Right renal pelvis (tissue), 4 donors: ENCODE measurements around the gene GPR171. TPM values are rescaled to one million over a fixed set of nuclear protein-coding genes. Genes with fewer than 3 reads are reported as not detected.
"Not testable (repeated sequence)": the region's sequence is repeated elsewhere in the genome, so short reads cannot be mapped to it uniquely, and the experiment has no call there.

Source experiments
- DNase-seq, 4 donors: peaks; one replicate each; pipeline ENCODE4 v3.0.0-alpha.2; 2013; ENCODE audit warnings: low read depth in 4 of 4, low spot score in 3 of 4, missing footprints in 1 of 4
- polyA plus RNA-seq, 4 donors: library from polyadenylated mRNA; unstranded; fragments of 120-200 nt; gene quantifications; one replicate each; pipeline ENCODE4 v1.2.1, GENCODE V29; 2013; ENCODE audit not compliant: insufficient read length in 4 of 4

The GPR171 gene
- polyA plus RNA-seq, 4 donors = 0.21 to 0.42 (median 0.37) TPM; not detected in 1

DNA sequence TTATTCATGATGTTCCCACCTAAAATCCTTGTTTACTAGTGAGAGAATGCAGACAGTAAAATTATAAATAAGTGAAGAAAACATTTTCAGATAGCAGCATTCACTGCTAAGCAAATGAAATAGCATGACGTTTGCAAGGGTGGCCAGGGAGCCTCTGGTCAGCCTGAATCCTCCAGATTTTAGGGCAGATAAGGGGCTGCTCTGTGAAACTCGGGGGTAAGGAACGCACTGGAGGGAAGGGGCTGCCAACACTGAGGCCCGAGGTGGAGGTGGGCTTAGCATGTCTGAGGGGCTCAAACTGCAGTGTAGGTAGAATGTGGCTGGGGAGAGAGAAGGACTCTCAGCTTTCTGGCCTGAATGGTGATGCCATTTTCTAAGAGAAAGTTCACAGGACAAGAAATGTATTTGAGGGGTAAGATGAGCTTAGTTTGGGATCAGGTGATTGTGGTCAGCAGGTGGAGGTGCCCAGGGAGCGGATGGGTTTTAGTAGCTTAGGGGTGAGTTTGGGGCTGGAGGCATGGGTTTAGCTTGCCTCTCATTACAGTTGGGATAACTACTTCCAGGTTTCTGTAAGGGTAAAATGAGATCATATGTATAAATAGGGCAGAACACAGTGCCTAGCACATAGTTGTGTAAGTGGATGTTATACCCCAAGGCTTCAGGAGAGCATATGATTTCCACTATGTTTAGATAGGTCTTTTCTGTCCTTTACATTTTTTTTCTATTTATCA, 20.5 kb downstream of the GPR171 start:
- no peak for DNase-seq

DNA sequence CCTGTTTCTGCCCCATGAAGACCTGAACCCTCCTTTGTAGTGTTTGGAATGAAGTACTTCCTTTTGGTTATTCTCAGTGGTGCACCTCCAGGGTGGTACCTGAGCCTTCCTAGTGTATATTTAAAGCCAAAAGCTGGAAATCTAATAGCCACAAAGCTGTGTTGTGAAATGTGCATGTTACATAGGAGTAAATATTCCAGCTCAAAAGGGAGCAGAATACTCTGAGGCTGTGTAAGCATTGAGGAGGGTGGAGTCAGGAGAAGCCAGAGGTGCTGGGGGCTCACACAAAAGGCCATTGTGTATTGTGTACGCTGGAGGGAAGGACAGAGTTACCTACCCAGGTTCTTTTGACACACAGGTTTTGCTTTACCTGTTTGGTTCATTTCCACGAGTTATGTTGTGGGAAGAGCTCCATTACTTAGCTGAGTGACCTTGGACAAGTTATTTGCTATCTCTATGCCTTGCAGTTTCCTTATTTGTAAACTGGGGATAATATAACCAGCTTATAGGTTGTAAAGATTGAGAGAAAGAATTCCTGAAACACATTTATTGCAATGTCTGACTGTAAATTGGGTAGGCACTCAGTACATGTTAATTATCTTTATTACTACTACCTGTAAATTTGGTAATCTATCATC, 24.7 kb downstream of the GPR171 start:
- no peak for DNase-seq

DNA sequence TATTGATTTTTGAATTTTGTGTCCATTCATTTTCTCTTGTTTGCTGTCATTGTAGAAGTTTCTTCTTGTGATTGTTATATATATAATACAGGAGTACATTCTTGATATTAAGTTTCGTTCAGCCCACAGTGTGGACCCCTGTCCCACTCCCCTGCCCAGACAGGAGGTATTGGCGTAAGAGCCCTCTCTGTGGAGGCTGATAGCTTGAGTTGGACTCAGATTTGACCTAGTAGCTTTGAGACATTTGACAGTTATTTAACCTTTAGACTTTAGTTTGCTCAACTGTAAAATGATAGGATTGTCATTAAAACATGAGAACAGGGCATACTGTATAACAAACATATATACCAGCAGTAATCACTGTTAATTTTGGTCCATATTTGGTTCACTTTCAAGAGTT, 27.1 kb downstream of the GPR171 start:
- no peak for DNase-seq

DNA sequence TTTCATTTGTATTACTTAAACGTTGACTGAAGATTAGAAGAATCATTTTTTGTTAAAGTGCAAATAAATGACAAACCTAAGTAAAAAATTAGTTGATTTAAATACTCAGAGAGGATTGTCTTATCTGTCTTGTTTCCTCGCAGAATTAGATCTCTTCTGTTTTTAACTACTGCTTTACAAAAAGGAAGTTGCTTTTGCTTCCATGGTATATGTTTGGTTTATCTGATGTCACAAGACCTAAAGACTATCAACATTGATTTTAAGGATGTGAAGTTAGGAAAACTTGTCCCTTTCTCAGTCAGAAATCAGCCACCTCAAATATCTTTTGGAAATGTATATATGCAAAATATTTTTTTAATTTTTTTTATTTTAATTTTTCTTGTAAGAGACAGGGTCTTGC, 28.7 kb downstream of the GPR171 start:
- no peak for DNase-seq

DNA sequence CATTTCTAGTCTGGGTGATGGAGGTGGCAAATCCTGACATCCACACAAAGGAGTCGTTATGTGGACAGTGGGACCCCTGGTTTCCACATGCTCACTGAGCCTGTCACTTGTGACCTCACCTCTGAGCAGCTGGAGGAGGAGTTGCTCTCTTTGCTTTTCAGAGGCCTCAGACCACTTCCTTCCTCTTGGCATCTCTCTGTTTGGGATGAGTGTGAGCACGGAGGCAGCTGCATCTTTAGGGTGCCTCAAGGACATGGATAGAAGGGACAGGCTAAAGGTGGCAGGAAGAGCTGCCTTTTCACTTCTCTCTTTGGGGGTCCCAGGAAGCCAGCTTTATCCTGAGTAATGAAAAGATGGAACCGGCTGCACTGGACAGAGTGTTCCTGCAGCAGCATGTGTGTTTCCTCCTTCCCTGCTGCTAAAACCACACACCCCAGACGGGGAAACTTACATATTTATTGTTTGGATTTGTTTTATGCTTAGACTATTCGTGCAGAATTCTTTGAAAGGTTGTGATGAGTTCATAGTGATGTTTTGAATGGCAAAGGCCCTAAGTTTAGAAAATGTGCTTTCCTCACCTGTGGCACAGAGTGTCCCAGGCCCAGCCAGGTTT, 31.8 kb downstream of the GPR171 start:
- no peak for DNase-seq

DNA sequence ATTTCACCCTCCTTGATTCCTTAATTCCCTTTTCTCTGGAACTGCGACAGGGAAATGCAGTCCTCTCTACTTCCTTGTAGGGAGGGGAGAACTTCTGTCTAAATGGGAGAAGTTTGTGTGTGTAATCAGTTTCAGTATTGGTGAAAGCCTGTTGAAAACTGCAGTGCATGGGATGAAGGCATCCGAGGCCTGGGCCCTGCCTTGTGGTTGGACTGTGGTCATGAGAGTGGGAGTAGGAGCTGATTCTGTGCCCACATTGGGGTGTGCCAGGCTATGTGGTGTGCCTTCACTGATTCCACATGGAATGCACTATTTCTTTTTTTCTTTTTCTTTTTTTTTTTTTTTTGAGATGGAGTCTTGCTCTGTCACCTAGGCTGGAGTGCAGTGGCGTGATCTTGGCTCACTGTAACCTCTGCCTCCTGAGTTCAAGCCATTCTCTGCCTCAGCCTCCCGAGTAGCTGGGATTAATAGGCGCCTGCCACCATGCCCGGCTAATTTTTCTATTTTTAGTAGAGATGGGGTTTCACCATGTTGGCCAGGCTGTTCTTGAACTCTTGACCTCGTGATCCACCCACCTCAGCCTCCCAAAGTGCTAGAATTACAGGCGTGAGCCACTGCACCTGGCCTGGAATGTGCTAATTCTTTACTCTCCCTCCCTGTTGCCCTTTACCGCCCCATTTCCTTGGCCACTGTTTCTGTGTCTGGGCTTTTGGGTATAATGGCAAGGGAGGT, 32.9 kb downstream of the GPR171 start:
- DNase-seq = not testable (repeated sequence)

DNA sequence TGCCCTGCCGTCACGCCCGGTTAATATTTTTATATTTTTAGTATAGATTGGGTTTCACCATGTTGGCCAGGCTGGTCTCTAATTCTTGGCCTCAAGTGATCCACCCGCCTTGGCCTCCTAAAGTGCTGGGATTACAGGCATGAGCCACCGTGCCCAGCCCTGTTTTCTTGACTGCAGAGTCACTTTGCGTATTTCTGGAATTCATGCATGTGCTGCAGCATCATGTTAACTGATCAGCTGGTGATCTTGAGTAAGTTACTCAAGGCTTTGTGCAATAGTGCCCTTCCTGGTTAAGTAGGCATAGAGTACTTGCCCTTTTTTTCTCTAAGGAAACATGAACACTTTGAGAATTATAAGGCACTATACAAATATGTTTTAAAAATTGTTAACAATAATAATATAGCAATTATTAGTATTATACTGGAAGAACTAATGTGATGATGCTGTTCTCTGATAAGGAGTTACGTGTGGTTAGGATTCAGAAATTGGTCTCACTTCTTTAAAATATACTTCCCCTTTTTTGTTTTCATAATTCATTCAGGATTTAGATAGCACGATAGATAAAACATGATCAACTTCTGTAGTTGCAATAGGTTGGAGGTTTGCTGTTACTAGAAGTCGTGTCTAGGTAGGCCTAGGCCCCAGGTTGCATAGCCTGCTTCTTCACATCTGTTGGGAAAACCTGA, 33.6 kb downstream of the GPR171 start:
- DNase-seq = no peak

DNA sequence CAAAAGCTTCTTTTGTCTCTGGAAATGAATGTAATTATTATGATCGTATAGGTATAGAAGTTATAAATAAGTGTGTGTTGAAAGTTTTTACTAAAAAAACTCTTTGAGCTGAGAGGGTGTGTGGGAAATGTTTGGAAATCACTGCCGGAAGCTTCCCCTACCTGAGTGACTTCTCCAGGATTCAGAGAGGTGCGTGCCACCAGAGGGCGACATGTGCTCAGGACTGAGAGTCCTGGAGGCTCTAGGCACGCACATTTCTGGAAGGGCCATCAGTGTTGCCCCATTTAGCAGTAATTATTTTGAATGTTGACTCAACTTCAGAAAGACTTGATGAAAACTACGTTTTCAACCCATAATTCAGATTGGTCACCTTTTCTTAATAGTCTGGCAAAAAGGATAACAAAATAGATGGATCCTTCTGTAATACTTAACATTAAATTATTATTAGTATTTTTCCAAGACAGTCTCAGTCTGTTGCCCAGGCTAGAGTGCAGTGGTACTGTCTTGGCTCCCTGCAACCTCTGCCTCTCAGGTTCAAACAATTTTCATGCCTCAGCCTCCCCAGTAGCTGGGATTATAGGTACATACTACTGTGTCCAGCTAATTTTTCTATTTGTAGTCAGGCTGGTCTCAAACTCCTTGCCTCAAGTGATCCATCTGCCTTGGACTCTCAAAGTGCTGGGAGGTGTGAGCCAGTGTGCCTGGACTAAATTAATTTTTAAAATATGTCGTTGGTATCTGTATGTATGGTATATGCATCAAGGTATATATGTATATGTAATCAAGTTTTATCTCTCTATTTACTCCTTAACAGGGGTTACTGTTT, 34.5 kb downstream of the GPR171 start:
- peak in 3 of 4 donors; percentile 18 to 31 (median 23) for DNase-seq

DNA sequence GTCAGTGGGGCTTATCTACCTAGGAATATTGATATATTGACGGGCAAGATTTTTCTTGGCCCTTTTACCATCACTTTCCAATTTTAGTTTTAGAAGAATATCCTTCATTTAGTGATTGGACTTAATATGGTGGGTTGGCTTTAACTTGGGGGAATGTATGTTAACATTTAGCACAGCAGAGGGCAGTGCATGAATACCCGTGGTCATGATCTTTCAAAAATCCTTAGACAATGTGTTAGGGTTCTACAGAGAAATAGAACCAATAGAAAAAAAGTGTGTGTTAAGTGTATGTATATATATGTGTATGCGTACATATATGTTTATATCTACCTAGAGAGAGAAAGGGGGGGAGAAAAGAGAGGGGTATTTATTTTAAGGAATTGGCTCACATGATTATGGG, 36.9 kb downstream of the GPR171 start:
- no peak for DNase-seq

DNA sequence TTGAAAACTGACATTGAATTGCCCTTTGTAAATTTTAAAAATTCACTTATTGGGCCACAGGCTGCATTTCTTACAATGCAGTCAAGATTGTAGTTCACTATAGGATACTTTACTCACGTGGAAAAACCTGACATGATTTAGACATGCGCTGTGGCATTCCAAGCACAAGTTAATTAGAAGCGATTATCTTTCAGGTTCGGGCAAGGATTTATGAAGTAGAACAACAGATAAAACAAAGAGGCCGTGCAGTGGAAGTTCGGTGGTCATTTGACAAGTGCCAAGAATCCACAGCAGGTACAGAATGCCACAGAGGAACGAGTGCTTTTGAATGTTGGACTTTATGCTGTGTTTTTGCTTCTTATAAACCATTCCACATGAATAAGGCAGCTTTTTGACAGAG, 37.8 kb downstream of the GPR171 start:
- peak in 2 of 4 donors; percentile 36 to 43 for DNase-seq

DNA sequence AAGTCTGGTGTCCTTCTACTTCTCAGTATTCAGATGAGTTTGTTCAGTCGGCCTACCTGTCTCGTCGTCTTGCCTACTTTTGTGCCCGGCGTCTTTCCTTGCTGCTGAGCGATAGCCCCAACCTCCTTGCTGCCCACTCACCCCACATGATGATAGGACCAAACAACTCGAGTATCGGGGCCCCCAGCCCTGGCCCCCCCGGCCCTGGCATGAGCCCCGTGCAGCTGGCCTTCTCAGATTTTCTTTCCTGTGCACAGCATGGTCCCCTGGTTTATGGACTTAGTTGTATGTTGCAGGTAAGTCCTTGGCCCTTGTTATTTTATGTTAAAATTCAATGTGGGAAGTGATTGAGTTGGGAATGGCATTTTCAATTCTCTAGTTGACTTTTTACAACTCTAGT, 43.2 kb downstream of the GPR171 start:
- no peak for DNase-seq

DNA sequence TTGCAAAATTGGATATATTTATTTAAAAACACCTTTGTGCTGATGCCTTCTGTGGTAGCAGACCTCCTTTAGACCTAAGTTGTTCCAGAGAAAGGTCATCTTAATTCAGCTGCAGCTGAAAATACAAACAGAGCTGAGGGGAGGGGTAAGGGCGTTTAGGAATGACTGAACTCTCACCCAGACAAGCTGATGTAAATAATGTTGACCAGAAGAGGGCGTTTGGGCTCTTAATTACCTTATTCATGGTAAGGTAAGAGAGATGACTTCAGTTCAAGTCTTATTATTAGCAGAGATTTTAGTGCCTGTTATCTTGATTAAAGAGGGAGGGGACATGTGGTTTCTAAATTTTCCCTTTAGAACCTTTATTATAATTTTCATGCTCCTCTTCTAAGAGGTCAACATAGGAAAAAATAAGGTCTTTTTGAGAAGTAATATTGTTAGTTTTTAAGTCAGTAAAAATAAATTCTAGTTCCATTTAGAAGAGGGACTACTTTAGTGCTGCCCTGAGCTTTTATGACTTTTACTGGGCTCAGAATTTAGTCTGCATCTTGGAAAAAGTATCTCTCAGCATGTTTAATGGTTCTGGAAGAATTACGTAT, 46.3 kb downstream of the GPR171 start:
- DNase-seq = peak in 1 of 4 donors; percentile 38

DNA sequence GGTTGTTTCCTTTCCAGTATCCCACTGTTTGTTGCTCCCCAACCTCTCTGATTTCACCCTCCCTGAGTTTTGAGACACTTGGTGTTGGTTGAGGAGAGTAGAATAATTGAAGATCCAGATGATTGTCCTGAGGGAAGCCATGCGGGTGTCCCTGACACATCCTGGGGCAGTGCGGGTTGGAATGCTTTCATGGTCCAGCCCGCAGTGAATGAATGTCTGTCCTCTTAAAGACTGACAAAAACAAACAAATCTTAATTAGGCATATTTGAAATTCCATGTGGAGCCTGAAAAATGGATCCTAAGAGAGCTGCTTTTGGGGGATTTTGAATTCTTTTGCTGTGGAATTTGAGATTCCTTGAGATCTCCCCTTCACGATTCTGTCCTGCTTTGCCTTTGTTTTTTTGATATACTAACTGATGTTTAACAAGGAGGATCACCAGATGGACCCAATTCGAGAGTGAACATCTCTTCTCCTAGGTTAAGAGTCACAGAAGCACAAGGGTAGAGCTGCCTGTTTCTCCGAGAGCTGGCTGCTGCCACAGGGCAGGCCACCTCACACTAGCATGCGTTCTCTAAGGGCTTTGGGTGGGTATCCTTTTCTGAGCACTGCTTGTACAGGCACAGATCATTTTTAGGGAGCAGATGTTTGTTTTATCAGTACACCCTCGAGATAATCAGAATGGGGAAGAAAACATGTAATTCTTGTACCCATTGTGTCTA, 47.4 kb downstream of the GPR171 start:
- no peak for DNase-seq

DNA sequence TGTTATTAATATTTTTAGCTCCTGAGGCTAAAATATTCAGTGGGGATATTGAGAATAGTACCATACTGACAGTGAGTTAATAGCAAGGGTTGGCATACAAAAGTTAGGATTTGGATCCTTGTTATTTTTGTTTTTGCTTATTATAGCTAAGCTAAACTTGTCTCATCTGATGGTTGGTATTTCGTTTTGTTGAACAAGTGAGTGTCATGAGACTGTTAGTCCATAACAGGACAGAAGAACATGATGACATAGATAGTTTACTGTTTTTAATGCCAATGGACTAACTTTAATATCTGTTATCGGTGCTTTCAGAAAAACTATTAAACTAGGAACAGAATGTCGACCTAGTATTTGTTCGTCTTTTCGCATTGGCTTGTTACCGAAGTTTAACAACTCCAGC, 48.5 kb downstream of the GPR171 start:
- no peak for DNase-seq

DNA sequence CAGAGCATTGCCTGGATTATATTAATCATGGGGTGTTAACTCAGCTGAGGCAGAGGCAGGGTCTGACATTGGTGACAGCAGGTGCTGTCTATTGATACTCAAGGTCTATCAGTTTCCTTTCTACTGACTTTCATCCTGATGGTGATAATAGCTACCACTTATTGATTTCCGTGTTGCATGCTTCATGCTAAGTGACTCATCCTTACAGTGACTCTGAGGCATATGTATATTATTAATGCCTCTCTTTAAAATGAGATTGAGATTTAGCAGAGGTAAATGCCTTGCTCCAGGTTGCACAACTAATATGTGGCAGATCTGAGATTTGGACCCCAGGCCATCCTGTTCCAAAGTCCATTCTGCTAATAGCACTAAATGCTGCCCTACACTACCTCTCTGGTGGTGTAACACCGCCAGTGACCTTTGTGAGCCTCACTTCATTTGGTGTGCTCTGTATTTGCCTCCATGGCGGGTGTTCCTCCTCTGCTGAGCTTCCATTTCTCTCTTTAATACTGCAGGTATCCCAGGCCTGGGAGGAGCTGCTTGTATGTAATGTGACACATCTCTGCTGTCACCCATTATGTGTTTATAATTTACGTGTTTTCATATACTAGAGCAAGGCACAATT, 50.4 kb downstream of the GPR171 start:
- no peak for DNase-seq
